ENCODE measurements around the gene AGPAT4. TPM values are rescaled to one million over a fixed set of nuclear protein-coding genes. Genes with fewer than 3 reads are reported as not detected.
A peak's percentile ranks its signal among the peaks of the same experiment; 100 is the strongest.
"Not testable (repeated sequence)": the region's sequence is repeated elsewhere in the genome, so short reads cannot be mapped to it uniquely, and the experiment has no call there.

The AGPAT4 gene
- total RNA-seq, 4 donors from 2014 or later: 10.5 to 20.8 (median 12.6) TPM

- DNase-seq (ENCODE audit: low spot score in 2 of 2): no peak
- TF ChIP-seq EP300 (IDR thresholded peaks at IDR 0.05) (no peak), CTCF (IDR thresholded peaks at IDR 0.05) (no peak), POLR2A (IDR thresholded peaks at IDR 0.05) (no peak)
- Histone ChIP-seq H3K4me1 (no peaks in the 10 kb centered on the region), H3K27me3 (no peaks in the 10 kb centered on the region), H3K4me3 (no peak overlapping the region), H3K9me3 (peaks cover 0 to 53% (median 13%) of the 10 kb centered on the region in 4 donors), H3K27ac (no peak overlapping the region), H3K36me3 (peaks cover 0 to 99% (median 0%) of the 10 kb centered on the region in 3 donors)
- 94% methylated on average over 2 of the region's 2 CpGs for WGBS, 2 donors
These were observed 148.3 kb downstream of the AGPAT4 start for GRCh38 chr6:161125591-161125990.

GRCh38 chr6:161123319-161123718 lies 150.5 kb downstream of the AGPAT4 start:
- H3K27me3 ChIP-seq; DNase-seq (ENCODE audit: low spot score in 2 of 2); H3K27ac ChIP-seq; H3K4me3 ChIP-seq; H3K4me1 ChIP-seq: not testable (repeated sequence)
- peaks cover 0 to 69% (median 15%) of the 10 kb centered on the region in 4 donors for H3K9me3 ChIP-seq
- H3K36me3 ChIP-seq: peaks cover 0 to 99% (median 0%) of the 10 kb centered on the region in 3 donors

GRCh38 chr6:161117942-161118341 lies 155.9 kb downstream of the AGPAT4 start:
- H3K27me3 ChIP-seq: no peaks in the 10 kb centered on the region
- H3K9me3 ChIP-seq: peaks cover 0 to 37% (median 3%) of the 10 kb centered on the region in 4 donors
- no peak overlapping the region for H3K4me3 ChIP-seq
- H3K36me3 ChIP-seq: peaks cover 3 to 98% (median 6%) of the 10 kb centered on the region in 3 donors
- no peak for DNase-seq (ENCODE audit: low spot score in 2 of 2)
- H3K27ac ChIP-seq: no peak overlapping the region
- no peaks in the 10 kb centered on the region for H3K4me1 ChIP-seq
- 90 to 95% methylated on average over 2 of the region's 2 CpGs for WGBS, 2 donors
- TF ChIP-seq CTCF (IDR thresholded peaks at IDR 0.05): no peak
- no peak for TF ChIP-seq POLR2A (IDR thresholded peaks at IDR 0.05)
- no peak for TF ChIP-seq EP300 (IDR thresholded peaks at IDR 0.05)

GRCh38 chr6:161117308-161117707 lies 156.6 kb downstream of the AGPAT4 start:
- Histone ChIP-seq H3K4me3 (no peak overlapping the region), H3K36me3 (peaks cover 3 to 98% (median 6%) of the 10 kb centered on the region in 3 donors), H3K9me3 (peaks cover 0 to 32% (median 2%) of the 10 kb centered on the region in 4 donors), H3K4me1 (no peaks in the 10 kb centered on the region), H3K27me3 (no peaks in the 10 kb centered on the region), H3K27ac (no peak overlapping the region)
- WGBS, 2 donors: 83 to 87% methylated on average over 7 of the region's 7 CpGs
- no peak for DNase-seq (ENCODE audit: low spot score in 2 of 2)
- TF ChIP-seq CTCF (IDR thresholded peaks at IDR 0.05) (no peak), POLR2A (IDR thresholded peaks at IDR 0.05) (no peak), EP300 (IDR thresholded peaks at IDR 0.05) (peak; percentile 67 to 80)

- TF ChIP-seq CTCF (IDR thresholded peaks at IDR 0.05): no peak
- no peak for TF ChIP-seq EP300 (IDR thresholded peaks at IDR 0.05)
These were observed 157.3 kb downstream of the AGPAT4 start for GRCh38 chr6:161116554-161116953.

GRCh38 chr6:161115468-161115867 lies 158.4 kb downstream of the AGPAT4 start:
- Histone ChIP-seq H3K27ac (no peak overlapping the region), H3K36me3 (peaks cover 3 to 98% (median 6%) of the 10 kb centered on the region in 3 donors), H3K27me3 (no peaks in the 10 kb centered on the region), H3K9me3 (peaks cover 0 to 15% (median 2%) of the 10 kb centered on the region in 4 donors), H3K4me1 (no peaks in the 10 kb centered on the region), H3K4me3 (no peak overlapping the region)
- 95 to 97% methylated on average over 3 of the region's 3 CpGs for WGBS, 2 donors
- no peak for DNase-seq (ENCODE audit: low spot score in 2 of 2)
- TF ChIP-seq EP300 (IDR thresholded peaks at IDR 0.05): no peak
- TF ChIP-seq CTCF (IDR thresholded peaks at IDR 0.05): no peak
- TF ChIP-seq POLR2A (IDR thresholded peaks at IDR 0.05): no peak

More at GRCh38 chr6:161116554-161116953, 157.3 kb downstream of the AGPAT4 start:
- Histone ChIP-seq H3K4me1 (no peaks in the 10 kb centered on the region), H3K36me3 (peaks cover 3 to 98% (median 6%) of the 10 kb centered on the region in 3 donors), H3K27me3 (no peaks in the 10 kb centered on the region), H3K27ac (no peak overlapping the region), H3K4me3 (no peak overlapping the region), H3K9me3 (peaks cover 0 to 26% (median 2%) of the 10 kb centered on the region in 4 donors)
- DNase-seq (ENCODE audit: low spot score in 2 of 2): no peak
- 95 to 96% methylated on average over 4 of the region's 4 CpGs for WGBS, 2 donors
